Right ventricle myocardium superior (tissue), 1 donor: ENCODE results near the gene VSIG8. TPM values are rescaled to one million over a fixed set of nuclear protein-coding genes. Genes with fewer than 3 reads are reported as not detected.

ENCODE experiments used
- ATAC-seq: fragments of 200-7000 bp; cut with Tn5 transposase; one replicate; pipeline ENCODE4 v1.9.1; 2020; ENCODE audit warnings: mild to moderate bottlenecking; ENCODE audit not compliant: poor library complexity
- DNase-seq: peaks from one replicate; pipeline ENCODE4 v3.0.0-alpha.2; 2020
- intact Hi-C: fragments of 100-400 bp; cut with DNase I; formaldehyde crosslinking; loops from one replicate; pipeline ENCODE4 v1.11.2; 2022
- total RNA-seq: library from RNA; stranded (reverse); fragmentation: NEBNext Ultra II Directional; extraction: Animal tissue kit (Norgen Biotek cat#: 25700); gene quantifications from one replicate; pipeline ENCODE4 v1.2.1, GENCODE V29; 2021
- donor health status: DM: no; HTN: yes; CAD: no; lungs with severe emphysema.

VSIG8 gene
- total RNA-seq, 1 donor from 2014 or later, result not detected

DNA sequence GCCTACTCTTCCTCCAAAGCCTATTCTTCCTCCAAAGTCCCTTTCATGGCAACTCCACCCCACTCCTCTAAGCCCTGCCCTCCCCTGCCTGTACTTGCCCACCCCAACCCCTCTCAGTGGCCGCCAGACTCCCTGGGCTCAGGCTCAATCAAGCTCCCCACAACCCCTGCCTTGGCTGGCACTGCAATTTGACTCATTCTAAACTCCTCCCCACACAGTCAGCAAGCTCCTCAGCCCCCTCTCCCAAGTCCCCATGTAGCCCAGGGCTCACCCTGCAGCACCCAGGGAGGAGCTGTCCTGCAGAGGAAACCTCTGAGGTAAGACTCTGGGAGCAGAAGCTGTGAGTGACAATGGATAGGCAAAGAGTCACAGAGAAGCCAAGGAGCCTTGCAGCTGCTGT, 3.6 kb upstream of the VSIG8 start:
- intact Hi-C loops, result no loop called here
- ATAC-seq (no peak), DNase-seq (no peak)

DNA sequence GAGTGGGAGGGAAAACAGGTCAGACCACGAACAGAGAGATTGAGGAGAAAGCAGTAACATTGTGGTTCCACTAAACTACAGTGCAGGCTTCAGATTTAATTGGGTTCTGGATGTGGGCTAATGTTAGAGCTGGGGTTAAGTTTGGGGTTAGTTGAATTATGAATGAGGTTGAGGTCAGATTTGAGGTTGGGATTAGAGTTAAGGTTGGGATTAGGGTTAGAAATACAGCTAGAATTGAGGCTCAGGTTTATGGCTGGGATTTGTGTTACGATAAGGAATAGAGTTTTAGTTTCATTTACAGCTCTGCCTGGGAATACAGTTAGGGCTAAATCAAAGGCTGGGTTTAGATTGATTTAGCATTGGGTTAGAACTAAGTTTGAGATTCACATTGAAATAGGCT, 1.8 kb upstream of the VSIG8 start:
- DNase-seq, result no peak
- no peak for ATAC-seq
- intact Hi-C loops, result no loop called here

- ATAC-seq, result no peak
- intact Hi-C loops, result no loop called here
Measured at GRCh38 chr1:159862031-159862430, 426 bp downstream of the VSIG8 start.

GRCh38 chr1:159861218-159861617, 1.2 kb downstream of the VSIG8 start:
- ATAC-seq (no peak), DNase-seq (no peak)
- intact Hi-C loops, result no loop called here

More at GRCh38 chr1:159862031-159862430, 426 bp downstream of the VSIG8 start:
- no peak for DNase-seq

DNA sequence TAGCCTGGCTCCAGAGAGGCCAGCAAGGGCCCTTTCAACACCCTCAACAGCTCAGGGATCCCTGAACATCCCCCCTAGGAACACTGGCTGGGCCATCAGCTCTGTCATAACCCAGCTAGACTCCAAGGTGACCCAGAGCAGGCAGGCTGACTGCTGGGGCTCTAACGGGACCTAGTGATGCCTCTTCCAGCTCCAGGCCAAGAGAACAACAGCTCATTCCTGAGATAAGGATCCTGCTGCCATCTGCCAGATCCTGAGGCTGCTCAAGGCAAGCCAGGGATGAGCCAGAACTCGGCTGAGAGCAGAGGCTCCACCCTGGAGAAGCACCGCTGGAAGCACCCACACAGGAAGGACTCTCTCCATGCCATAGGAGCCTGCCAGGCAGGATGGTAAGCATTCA, 2.0 kb downstream of the VSIG8 start:
- ATAC-seq, result no peak
- intact Hi-C loops, result no loop called here
- DNase-seq, result no peak

DNA sequence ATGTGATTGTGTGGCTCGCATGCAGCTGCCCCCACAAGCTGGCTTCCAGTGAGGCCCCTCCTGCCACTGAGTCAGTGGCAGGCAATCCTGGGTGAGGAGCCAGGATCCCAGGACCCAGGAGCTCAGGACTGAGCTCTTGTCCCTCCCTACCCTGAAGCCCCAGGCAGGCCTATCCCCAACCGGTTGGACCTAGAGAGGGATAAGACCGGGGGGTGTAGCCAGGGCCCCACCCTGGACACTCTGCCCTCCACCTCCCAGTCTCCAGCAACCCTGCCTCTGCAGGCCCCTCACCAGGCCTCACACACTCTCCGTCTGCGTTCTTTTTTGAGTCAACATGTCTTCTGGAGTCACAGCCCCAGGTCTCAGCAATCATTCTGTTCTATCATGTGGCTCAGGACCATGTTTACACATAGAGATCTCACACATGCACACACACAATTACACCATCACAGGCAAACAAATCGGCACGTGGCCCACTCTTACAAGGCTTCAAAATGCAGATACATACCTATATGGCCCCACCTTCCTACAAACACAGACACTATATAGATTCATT, 2.6 kb downstream of the VSIG8 start:
- DNase-seq (no peak), ATAC-seq (no peak)
- intact Hi-C loops, result loop anchor here (10.0 kb wide), 1 partner anchor 65 kb away; the partner anchor contains the start of gene TAGLN2

- intact Hi-C loops, result loop anchor here (10.0 kb wide), 1 partner anchor 67 kb away; the partner anchor contains the start of gene TAGLN2
- DNase-seq, result no peak
- no peak for ATAC-seq
Measured at GRCh38 chr1:159857889-159858288, 4.6 kb downstream of the VSIG8 start.

- no peak for DNase-seq
- no peak for ATAC-seq
- intact Hi-C loops, result loop anchor here (10.0 kb wide), 1 partner anchor 68 kb away; the partner anchor contains the start of gene TAGLN2
Measured at GRCh38 chr1:159856576-159856975, 5.9 kb downstream of the VSIG8 start.

- intact Hi-C loops, result loop anchor here (10.0 kb wide), 1 partner anchor 69 kb away; the partner anchor contains the start of gene TAGLN2
- ATAC-seq, result no peak
- no peak for DNase-seq
Measured at GRCh38 chr1:159855709-159856108, 6.7 kb downstream of the VSIG8 start.

- peak; percentile 98 for ATAC-seq
- peak; percentile 95 for DNase-seq
- intact Hi-C loops, result loop anchor here (10.0 kb wide), 1 partner anchor 70 kb away; the partner anchor contains the start of gene TAGLN2
Measured at GRCh38 chr1:159854693-159855192, 7.7 kb downstream of the VSIG8 start.

- intact Hi-C loops, result loop anchor here (10.0 kb wide), 1 partner anchor 71 kb away; the partner anchor contains the start of gene TAGLN2
- peak; percentile 93 for DNase-seq
- peak; percentile 93 for ATAC-seq
Measured at GRCh38 chr1:159854116-159854692, 8.3 kb downstream of the VSIG8 start.

DNA sequence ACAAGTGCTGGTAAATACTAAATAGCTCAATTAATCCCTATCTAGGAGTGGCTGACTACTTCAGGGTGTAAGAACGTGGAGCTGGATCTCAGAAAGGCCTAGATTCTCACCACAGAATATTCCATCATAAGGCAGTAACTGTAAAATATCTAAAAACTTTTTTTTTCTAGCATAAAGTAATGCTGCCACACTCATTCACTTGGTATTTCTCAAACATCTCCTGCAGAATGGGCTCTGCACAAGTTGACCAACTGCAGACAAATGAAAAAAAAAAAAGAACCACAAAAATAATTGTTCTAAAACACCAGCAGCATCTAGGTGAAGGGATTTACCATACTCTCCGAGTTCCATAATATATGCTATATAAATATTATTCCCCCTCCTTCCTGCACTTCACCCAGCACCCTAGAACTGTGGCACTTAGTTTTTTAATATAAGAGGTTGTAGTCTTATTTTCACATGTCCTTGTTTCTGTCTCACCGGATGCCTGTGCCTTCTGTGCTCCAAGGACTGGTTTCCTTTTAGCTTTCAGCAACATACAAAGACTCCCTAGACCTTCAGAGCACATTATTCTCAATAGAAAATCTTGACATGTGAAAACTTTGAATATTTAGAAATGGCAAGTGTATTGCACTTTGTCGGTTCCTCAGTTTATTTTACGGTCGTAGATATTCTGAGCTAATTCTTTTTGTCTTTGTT, 8.9 kb downstream of the VSIG8 start:
- DNase-seq, result no peak
- intact Hi-C loops, result loop anchor here (10.0 kb wide), 1 partner anchor 71 kb away; the partner anchor contains the start of gene TAGLN2
- no peak for ATAC-seq

GRCh38 chr1:159851407-159851806, 11.1 kb downstream of the VSIG8 start:
- ATAC-seq (no peak), DNase-seq (no peak)
- intact Hi-C loops, result loop anchor here (10.0 kb wide), 1 partner anchor 73 kb away; the partner anchor contains the start of gene TAGLN2

- intact Hi-C loops, result loop anchor here (10.0 kb wide), 1 partner anchor 75 kb away; the partner anchor contains the start of gene TAGLN2
- no peak for DNase-seq
- no peak for ATAC-seq
Measured at GRCh38 chr1:159849626-159850366, 12.7 kb downstream of the VSIG8 start.

- intact Hi-C loops, result no loop called here
- no peak for ATAC-seq
- DNase-seq, result no peak
Measured at GRCh38 chr1:159848326-159848725, 14.1 kb downstream of the VSIG8 start.

GRCh38 chr1:159847231-159847630, 15.2 kb downstream of the VSIG8 start:
- no peak for ATAC-seq
- intact Hi-C loops, result no loop called here
- DNase-seq, result no peak

DNA sequence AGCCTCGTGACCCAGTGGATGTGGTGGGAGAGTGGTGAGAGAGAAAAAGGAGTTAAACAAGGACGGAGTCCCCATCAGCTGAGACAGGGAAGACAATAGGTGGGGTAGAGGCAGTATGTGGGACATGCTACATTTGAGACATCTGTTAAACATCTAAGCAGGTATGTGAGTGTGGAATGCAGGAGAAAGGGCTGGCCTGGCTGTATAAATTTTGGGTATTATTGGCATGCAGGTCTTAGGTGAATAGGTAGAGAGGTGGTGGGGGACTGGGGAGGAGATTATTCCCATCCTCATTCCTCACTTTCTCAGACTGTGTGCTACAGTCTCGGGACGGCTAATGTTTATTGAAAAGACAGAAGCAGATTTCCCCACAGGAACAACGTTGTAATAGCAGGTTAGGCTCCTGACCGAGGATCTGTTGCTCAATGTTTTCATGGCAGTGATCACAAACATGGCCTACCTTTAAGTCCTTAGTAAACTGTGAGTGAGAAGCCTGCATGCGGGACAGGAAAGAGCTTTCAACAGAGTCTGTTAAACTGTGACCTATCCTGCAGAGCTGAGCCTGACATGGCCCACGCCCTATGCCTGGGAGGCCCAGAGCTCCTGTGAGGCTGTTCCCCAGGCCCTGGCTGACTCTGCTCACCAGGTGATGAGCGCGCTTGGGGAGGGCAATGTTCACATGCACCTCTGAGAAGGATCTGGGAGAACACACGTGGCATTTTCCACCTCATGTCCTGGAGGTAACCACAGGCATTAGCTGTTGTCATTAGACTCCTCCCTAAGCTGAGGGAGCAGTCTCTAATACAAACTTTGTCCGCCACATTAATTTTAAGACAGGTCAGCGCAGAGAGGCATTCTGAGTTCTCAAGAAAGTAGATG, 16.5 kb downstream of the VSIG8 start:
- intact Hi-C loops, result no loop called here
- DNase-seq (no peak), ATAC-seq (no peak)

DNA sequence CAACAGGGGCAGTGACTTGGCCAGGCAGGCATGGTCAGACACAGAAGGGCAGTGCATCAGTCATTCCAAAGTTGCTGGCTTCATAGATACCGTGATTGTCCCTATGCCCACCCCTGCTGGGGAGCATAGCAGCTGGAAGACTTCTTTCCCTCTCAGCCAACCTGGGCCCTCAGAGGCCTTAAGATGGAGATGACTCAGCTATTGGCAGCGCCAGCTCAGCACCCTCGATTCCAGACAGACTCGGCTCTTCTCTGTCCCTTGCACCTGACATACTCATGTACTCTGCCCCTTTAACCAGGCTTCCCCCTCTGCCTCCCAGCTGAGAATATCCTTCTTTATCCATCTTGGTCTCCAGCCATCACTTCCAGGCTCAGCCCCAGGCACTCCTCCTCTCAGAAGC, 19.0 kb downstream of the VSIG8 start:
- intact Hi-C loops, result no loop called here
- DNase-seq (no peak), ATAC-seq (no peak)
